RKO (cell line): ENCODE results near the gene CACNA1A.

Experiments used
- DNase-seq: peaks from one replicate; pipeline ENCODE4 v3.0.0-alpha.2; 2016; ENCODE audit warnings: low spot score

The CACNA1A gene

DNA sequence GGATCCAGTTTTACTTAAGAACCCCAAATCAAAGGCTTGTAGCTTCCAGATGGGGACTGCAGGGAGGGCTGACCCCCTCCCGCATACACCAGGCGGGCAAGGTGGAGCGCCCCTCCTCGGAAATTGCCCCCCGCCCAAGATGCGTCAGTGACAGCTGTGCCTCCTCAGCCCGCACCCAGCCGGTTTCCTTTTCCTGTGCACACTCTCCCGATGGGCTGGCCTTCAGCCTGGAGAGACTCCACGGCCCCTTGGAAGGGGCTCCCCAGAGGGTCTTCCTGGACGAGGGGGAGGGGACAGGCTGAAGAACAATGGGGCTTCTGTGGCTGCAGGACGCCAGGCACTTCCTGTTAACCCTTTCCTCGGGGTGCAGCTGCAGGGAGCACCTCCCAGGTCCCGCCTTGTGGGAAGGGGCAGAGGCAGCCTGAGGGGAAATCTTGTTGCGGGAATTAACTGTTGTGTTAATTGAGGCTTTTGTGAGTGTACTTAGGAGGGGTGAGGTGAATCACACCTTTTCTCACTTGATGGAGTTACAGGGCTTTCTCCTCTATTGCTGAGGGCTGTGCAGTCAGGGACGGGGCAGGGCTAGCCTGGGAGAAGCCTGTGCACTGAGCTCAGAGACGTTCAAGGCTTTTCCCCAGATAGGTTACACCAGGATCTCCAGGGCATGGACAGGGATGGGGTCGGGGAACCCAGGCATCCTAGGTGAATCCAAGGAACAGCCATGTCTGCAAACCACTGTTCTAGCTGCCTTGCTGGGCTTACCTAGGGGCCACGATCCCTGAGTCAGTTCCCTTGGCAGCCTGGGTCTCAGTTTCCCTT, 341.7 kb downstream of the CACNA1A start:
- DNase-seq: no peak

DNA sequence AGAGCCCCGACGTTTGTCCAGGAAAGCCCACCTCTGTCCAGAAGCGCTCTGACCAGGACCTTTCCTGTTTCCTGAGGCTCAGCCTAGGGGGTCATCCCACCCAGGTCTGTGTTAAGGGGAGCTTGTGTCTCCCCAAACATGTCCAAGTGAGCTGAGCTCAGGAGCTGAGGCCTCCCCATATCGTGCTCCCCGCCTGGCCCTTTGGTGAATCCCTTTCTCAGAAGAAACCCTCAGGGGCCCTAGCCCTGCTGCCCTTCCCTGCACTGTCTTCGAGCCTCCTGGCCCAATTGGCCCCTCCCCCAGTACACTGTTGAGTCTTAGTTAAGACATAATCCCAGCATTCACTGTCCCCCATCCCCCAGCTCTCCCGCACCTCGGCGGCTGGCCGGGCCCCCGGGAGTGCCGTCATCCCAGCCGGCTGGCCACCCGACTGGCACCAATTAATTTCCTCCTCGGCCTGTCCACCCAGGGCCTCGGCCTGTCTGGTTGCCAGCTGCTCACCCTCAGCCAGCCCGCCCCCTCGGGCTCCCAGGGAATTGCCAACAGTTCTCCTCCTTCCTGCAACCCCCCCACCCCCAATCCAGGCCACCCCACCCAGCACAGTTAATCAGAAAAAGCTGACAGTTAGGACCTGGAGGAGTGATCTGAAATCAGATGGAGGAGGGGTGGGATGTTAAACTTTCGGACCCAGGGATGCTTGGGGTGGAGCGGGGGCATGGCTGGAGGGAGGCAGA, 342.5 kb downstream of the CACNA1A start:
- DNase-seq: peak; percentile 71

DNA sequence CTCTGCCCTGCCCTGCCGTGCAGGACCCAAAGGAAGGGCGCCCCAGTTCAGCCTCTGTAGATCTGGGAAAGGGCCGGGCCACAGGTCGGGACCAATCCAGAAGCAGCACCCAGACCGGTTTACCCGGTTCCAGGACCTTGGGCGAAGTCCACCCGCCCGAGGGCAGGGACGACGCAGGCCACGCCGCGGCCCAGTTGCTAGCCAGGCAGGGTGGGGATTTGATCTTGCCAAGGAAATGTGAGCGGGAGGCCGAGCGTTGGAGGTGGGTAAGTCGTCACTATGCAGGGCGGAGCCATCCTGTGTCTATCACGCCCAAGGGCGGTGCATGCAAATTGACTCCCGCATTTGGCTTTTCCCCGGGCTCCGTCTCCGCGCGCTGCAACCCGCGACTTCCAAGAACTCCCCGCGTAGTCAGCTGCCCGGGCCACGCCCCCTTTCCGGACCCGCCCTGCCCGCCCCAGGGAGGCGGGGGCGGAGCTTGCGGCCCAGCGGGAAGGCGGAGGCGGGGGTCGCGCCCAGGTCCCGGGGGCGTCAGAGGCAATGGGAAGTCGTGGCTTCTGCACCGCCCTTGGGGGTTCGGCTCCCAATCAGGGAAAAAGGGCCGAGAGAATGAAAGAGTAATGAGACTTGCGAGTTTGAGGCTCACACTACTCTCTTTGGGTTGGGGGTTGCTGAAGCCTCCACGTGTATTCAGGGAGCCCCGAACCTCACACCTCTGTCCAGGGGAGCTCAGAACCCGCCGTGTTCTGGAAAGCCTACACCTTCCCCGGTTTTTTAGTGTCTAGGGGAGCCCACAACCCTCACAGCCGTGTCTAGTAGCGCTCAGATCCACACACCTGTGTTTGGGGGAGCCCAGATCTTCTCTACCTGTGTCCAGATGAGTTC, 343.3 kb downstream of the CACNA1A start:
- DNase-seq: peak; percentile 98

DNA sequence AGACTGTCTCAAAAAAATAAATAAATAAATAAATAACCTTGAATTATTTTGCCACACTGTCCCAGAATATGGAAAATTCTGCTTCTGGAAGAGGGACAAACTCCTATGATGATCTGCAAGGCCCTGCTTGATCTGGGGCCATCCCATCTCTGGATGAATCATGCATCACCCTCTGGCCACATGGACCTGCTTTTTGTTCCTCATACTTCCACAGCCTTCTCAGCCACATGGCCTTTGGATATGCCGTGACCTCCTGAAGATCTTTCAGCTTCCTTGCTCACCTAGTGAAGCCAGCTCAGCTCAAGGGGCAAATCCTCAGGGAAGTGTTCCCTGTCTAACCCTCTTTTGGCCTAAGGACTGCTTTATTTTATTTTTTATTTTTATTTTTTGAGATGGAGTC, 345.7 kb downstream of the CACNA1A start:
- DNase-seq: peak; percentile 75

DNA sequence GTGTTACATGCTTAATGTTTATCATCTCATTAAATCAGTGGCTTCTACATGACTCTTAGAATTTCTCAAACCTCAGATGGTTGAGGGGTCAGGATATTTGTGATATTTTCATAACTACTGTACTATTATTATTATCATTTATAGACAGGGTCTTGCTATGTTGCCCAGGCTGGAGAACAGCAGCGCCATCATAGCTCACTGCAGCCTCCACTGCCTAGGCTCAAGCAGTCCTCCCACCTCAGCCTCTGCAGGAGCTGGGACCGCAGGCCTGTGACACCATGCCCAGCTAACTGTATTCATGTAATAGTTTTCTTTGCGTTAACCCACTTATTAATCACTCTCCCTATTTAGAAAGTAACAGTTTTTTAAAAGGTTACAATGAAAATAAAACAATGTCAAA, 346.6 kb downstream of the CACNA1A start:
- no peak for DNase-seq
